Activated B cell treated with CpG ODN at 0.5 μM for 24 hours (primary cell): ENCODE data around the gene ADRB1. TPM values are rescaled to one million over a fixed set of nuclear protein-coding genes. Genes with fewer than 3 reads are reported as not detected.

Source experiments
- ATAC-seq: fragments of 200-7000 bp; cut with Tn5 transposase; one replicate; pipeline ENCODE4 v1.10.0; 2021; ENCODE audit warnings: low read depth, mild to moderate bottlenecking, moderate library complexity
- CTCF ChIA-PET: fragments of 350-600 bp; sonication (Branson Sonifier 250); formaldehyde crosslinking; loops from one replicate; lab custom pipeline; 2021; ENCODE audit warnings: antibody characterized with exemption; lab: Charles Lee
- POLR2A ChIA-PET: fragments of 350-600 bp; sonication (Branson Sonifier 250); formaldehyde crosslinking; loops from one replicate; lab custom pipeline; 2021; ENCODE audit warnings: antibody characterized with exemption; lab: Charles Lee
- DNase-seq: peaks from one replicate; pipeline ENCODE4 v3.0.0; 2022
- H3K27ac Mint-ChIP-seq: one replicate; pipeline ENCODE4 v1.8.0; 2020; ENCODE audit warnings: mixed read lengths
- H3K27me3 Mint-ChIP-seq: one replicate; pipeline ENCODE4 v1.8.0; 2021; ENCODE audit warnings: mixed read lengths
- H3K36me3 Mint-ChIP-seq: one replicate; pipeline ENCODE4 v1.8.0; 2021; ENCODE audit warnings: low read depth, mixed read lengths
- H3K4me1 Mint-ChIP-seq: one replicate; pipeline ENCODE4 v1.8.0; 2021; ENCODE audit warnings: mixed read lengths
- H3K4me3 Mint-ChIP-seq: one replicate; pipeline ENCODE4 v1.8.0; 2020; ENCODE audit warnings: mild to moderate bottlenecking, mixed read lengths
- H3K9me3 Mint-ChIP-seq: one replicate; pipeline ENCODE4 v1.8.0; 2020; ENCODE audit warnings: mixed read lengths
- CTCF ChIP-seq: fragments of 200-600 bp; IDR thresholded peaks from one replicate; pipeline ENCODE4 v1.8.0; 2022; ENCODE audit warnings: antibody characterized with exemption, mild to moderate bottlenecking
- intact Hi-C: fragments of 100-400 bp; cut with micrococcal nuclease; formaldehyde crosslinking; loops from one replicate; pipeline ENCODE4 v1.15.1; 2024
- total RNA-seq: library from RNA; stranded (reverse); gene quantifications from 2 replicates; pipeline ENCODE4 v1.2.3, GENCODE V29; 2022

Gene ADRB1
- total RNA-seq, 1 donor from 2014 or later = not detected

DNA sequence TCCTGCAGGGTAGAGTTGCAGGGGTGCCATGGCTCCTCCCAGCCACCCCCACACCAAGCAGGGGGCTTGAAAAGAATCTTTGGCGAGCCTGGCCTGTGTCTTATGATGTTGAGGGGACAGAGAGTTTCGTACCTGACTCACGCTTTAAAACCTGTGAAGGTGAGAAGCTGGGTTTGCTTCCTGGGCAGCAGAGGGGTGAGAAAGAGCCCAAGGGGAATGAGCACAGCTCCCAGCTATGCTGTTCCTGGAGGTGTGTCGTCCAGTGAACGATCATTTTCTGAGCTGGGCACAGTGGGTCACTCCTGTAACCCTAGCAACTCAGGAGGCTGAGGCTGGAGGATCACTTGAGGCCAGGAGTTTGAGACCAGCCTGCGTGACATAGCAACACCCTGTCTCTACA is 13.5 kb upstream of the ADRB1 start:
- POLR2A ChIA-PET = no interaction called here
- no peak for ATAC-seq

GRCh38 chr10:114031073-114031972 is 12.3 kb upstream of the ADRB1 start:
- Mint-ChIP-seq H3K4me1 (peaks cover 7% of the 10 kb centered on the region), H3K27me3 (peaks cover 5% of the 10 kb centered on the region), H3K27ac (no peak overlapping the region), H3K36me3 (no peaks in the 10 kb centered on the region), H3K9me3 (no peaks in the 10 kb centered on the region), H3K4me3 (no peak overlapping the region)
- no peak for TF ChIP-seq CTCF
- DNase-seq (no peak), ATAC-seq (no peak)
- ChIA-PET POLR2A (no interaction called here), CTCF (no interaction called here)
- intact Hi-C loops = no loop called here

More for the DNA sequence above, 13.5 kb upstream of the ADRB1 start:
- Mint-ChIP-seq H3K27ac (no peak overlapping the region), H3K36me3 (no peaks in the 10 kb centered on the region), H3K9me3 (no peaks in the 10 kb centered on the region), H3K4me1 (peaks cover 18% of the 10 kb centered on the region), H3K27me3 (peaks cover 2% of the 10 kb centered on the region), H3K4me3 (no peak overlapping the region)
- intact Hi-C loops = no loop called here
- CTCF ChIA-PET = no interaction called here
- DNase-seq = no peak
- no peak for TF ChIP-seq CTCF

GRCh38 chr10:114033566-114033965 is 10.1 kb upstream of the ADRB1 start:
- no peak overlapping the region for H3K27ac Mint-ChIP-seq
- CTCF ChIA-PET = no interaction called here
- TF ChIP-seq CTCF = no peak
- intact Hi-C loops = no loop called here
- no peaks in the 10 kb centered on the region for H3K4me1 Mint-ChIP-seq
- no peaks in the 10 kb centered on the region for H3K9me3 Mint-ChIP-seq
- POLR2A ChIA-PET = no interaction called here
- DNase-seq (no peak), ATAC-seq (no peak)
- peaks cover 9% of the 10 kb centered on the region for H3K27me3 Mint-ChIP-seq
- H3K4me3 Mint-ChIP-seq = no peak overlapping the region
- no peaks in the 10 kb centered on the region for H3K36me3 Mint-ChIP-seq

DNA sequence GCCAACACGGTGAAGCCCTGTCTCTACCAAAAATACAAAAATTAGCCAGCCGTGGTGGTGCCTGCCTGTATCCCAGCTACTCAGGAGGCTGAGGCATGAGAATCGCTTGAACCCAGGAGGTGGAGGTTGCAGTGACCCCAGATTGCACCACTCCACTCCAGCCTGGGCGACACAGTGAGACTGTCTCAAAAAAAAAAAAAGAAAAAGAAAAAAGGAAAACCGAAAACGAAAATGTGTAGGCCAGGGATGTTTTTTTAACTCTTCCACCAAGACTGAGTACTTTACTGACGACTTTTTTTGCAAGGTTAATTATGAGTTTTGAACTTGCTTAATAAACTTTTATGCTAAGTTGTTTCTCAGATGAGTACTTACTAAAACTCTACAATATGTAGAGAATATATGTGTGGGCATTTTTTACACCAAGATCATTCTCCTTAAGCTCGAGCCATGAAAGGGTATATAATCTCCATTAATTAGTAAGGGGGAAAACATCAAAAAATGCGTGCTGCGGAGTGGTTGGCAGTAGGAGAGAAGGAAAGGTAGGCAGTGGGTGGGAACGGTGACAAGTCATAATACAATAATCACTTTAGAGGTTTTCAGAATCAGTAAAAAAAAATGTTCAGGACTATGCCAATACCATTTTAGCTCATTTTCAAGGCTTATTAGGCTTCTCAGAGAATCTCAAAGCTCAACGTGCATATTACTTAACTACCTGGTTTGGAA is 8.6 kb upstream of the ADRB1 start:
- no peak overlapping the region for H3K27ac Mint-ChIP-seq
- H3K4me3 Mint-ChIP-seq = no peak overlapping the region
- POLR2A ChIA-PET = no interaction called here
- intact Hi-C loops = no loop called here
- ATAC-seq (no peak), DNase-seq (no peak)
- TF ChIP-seq CTCF = no peak
- no peaks in the 10 kb centered on the region for H3K4me1 Mint-ChIP-seq
- no peaks in the 10 kb centered on the region for H3K36me3 Mint-ChIP-seq
- CTCF ChIA-PET = no interaction called here
- H3K27me3 Mint-ChIP-seq = peaks cover 17% of the 10 kb centered on the region
- H3K9me3 Mint-ChIP-seq = no peaks in the 10 kb centered on the region

DNA sequence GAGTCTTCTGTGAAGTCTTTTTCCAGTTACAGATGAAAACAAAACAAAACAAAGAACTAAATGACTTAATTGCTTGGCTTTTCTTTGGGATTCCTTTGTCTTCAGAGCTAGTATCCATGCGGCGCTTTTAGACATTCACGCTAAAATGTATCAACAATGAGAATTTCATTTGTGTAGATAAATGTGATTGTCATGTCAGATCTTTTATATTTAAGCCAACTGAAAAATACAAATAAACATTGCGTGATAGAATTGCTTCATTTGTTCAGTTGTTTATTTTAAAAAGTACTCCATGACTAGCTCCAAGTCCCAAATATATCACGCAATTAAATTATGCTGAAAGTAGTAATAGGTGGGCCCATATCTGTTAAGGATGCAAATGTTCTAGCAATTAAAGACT is 7.9 kb upstream of the ADRB1 start:
- CTCF ChIA-PET = no interaction called here
- H3K27ac Mint-ChIP-seq = no peak overlapping the region

More for the DNA sequence above, 7.9 kb upstream of the ADRB1 start:
- no peak overlapping the region for H3K4me3 Mint-ChIP-seq
- POLR2A ChIA-PET = no interaction called here
- no peak for DNase-seq
- H3K4me1 Mint-ChIP-seq = no peaks in the 10 kb centered on the region
- no peak for TF ChIP-seq CTCF
- no peaks in the 10 kb centered on the region for H3K9me3 Mint-ChIP-seq
- no peak for ATAC-seq
- no peaks in the 10 kb centered on the region for H3K36me3 Mint-ChIP-seq
- intact Hi-C loops = no loop called here
- H3K27me3 Mint-ChIP-seq = peaks cover 20% of the 10 kb centered on the region
